GM19239 (cell line): ENCODE data around the gene DOCK3.

Source experiments
- DNase-seq: peaks from one replicate; pipeline ENCODE4 v3.0.0; 2011; ENCODE audit warnings: low spot score; ENCODE audit not compliant: insufficient read length
- FAIRE-seq: peaks from 2 replicates; lab custom pipeline; 2011; peaks lifted over from hg19 to GRCh38; lab: Jason Lieb, UNC

Gene DOCK3

GRCh38 chr3:50674349-50675178 lies at the start of gene DOCK3:
Gene DOCK3 (plus strand): TSS chr3:50674927. CDS start chr3:50675264, 337 bp downstream.
- peak; percentile 67 for DNase-seq

GRCh38 chr3:50625231-50626182 lies 49.2 kb upstream of the DOCK3 start:
- DNase-seq (no peak), FAIRE-seq (no peak)

More at GRCh38 chr3:50674349-50675178, at the start of gene DOCK3:
- no peak for FAIRE-seq

GRCh38 chr3:50626401-50626800 lies 48.3 kb upstream of the DOCK3 start:
- FAIRE-seq (no peak), DNase-seq (no peak)

- no peak for FAIRE-seq
- DNase-seq = no peak
Measured at GRCh38 chr3:50627407-50628051, 47.2 kb upstream of the DOCK3 start.

GRCh38 chr3:50628601-50629000 lies 46.1 kb upstream of the DOCK3 start:
- DNase-seq (no peak), FAIRE-seq (no peak)

GRCh38 chr3:50630394-50630793 lies 44.3 kb upstream of the DOCK3 start:
- no peak for FAIRE-seq

GRCh38 chr3:50630877-50631276 lies 43.9 kb upstream of the DOCK3 start:
- no peak for DNase-seq
- FAIRE-seq = no peak

More at GRCh38 chr3:50630394-50630793, 44.3 kb upstream of the DOCK3 start:
- DNase-seq = no peak

GRCh38 chr3:50632450-50632849 lies 42.3 kb upstream of the DOCK3 start:
- DNase-seq = no peak
- FAIRE-seq = no peak

- DNase-seq (no peak), FAIRE-seq (no peak)
Measured at GRCh38 chr3:50633230-50633790, 41.4 kb upstream of the DOCK3 start.

- no peak for FAIRE-seq
- no peak for DNase-seq
Measured at GRCh38 chr3:50635066-50635465, 39.7 kb upstream of the DOCK3 start.

- DNase-seq = no peak
- no peak for FAIRE-seq
Measured at GRCh38 chr3:50637011-50637410, 37.7 kb upstream of the DOCK3 start.

- DNase-seq (no peak), FAIRE-seq (no peak)
Measured at GRCh38 chr3:50637945-50638344, 36.8 kb upstream of the DOCK3 start.

- FAIRE-seq = no peak
- no peak for DNase-seq
Measured at GRCh38 chr3:50639055-50639494, 35.7 kb upstream of the DOCK3 start.

- DNase-seq (no peak), FAIRE-seq (no peak)
Measured at GRCh38 chr3:50642382-50642781, 32.3 kb upstream of the DOCK3 start.

- FAIRE-seq = no peak
- no peak for DNase-seq
Measured at GRCh38 chr3:50644561-50644960, 30.2 kb upstream of the DOCK3 start.

GRCh38 chr3:50645378-50645777 lies 29.3 kb upstream of the DOCK3 start:
- FAIRE-seq (no peak), DNase-seq (no peak)

GRCh38 chr3:50648313-50648712 lies 26.4 kb upstream of the DOCK3 start:
- DNase-seq (no peak), FAIRE-seq (no peak)

GRCh38 chr3:50648944-50649343 lies 25.8 kb upstream of the DOCK3 start:
- no peak for DNase-seq
- no peak for FAIRE-seq

GRCh38 chr3:50649451-50649931 lies 25.2 kb upstream of the DOCK3 start:
- DNase-seq = no peak
- FAIRE-seq = no peak

GRCh38 chr3:50650018-50650417 lies 24.7 kb upstream of the DOCK3 start:
- no peak for DNase-seq
- FAIRE-seq = no peak
